HG03565 (cell line): Measurements from ENCODE around the gene PIEZO1.

Source experiments
- ATAC-seq: cut with Tn5 transposase; IDR thresholded peaks from one replicate; pipeline ENCODE4 v1.9.1; 2021; ENCODE audit warnings: mild to moderate bottlenecking, moderate library complexity; ENCODE audit not compliant: unreplicated experiment

PIEZO1 gene

GRCh38 chr16:88770461-88771293, 14.3 kb downstream of the PIEZO1 start:
- ATAC-seq, result no peak

- no peak for ATAC-seq
Observed at GRCh38 chr16:88769617-88770460, 15.2 kb downstream of the PIEZO1 start.

DNA sequence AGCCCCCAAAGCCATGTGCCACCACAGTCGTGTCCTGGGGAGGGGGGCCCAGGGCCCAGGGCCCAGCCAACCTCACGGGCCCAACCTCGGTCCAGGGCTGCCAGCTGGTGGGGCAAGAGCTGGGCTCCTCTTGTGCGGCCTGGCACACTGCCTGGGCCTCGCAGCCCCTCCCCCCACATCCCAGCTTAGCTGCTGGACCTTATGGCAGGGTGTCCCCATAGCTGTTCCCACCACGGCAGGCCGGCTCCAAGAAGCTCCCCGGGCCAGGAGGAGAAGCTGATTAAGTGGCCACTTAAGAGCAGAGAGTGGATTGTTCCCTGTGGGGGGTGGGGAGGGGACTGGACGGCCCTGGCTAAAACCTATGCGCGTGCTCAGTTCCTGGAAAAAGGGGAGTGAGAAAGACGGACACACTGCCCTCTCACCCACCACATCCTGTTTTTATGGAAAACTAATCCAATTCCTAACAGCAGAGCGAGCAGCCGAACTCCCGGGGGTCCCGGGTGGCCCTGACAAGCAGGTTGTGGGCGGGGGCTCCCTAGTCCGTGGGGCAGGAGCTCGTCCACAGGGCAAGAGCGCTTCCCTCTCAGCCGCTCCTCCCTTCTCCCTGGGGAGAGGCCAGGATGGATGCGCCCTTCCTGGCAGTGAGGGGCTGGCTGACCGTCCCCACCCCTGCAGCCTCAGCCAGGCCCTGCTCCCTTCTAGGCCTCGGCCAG, 16.8 kb downstream of the PIEZO1 start:
- ATAC-seq, result no peak

DNA sequence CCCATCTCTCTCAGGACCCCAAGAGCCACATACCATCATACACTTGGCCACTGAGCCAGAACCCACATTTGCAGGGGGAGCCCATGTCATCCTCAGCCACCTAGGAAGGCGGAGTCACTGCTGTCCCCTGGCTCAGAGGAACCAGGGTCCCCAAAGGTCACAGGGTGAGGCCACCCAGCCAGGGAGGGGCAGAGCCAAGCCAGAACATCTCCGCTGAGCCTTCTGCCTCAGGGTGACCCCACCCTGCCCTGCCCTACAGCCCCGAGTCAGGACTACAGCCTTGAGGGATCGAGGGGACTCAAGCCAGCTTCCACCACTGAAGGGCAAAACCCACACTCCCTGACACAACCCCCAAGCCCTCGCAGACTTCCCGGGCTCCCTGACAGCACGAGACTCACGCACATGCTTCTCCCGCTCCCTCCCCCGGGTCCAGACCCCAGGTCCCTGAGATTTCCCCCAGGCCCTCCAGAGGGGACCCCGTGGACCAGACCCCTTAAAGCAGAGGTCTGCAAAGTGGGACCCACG, 17.4 kb downstream of the PIEZO1 start:
- ATAC-seq, result no peak

- no peak for ATAC-seq
Observed at GRCh38 chr16:88766975-88767374, 18.0 kb downstream of the PIEZO1 start.

- ATAC-seq, result no peak
Observed at GRCh38 chr16:88764913-88765349, 20.1 kb downstream of the PIEZO1 start.

GRCh38 chr16:88764080-88764479, 20.9 kb downstream of the PIEZO1 start:
- ATAC-seq, result no peak

DNA sequence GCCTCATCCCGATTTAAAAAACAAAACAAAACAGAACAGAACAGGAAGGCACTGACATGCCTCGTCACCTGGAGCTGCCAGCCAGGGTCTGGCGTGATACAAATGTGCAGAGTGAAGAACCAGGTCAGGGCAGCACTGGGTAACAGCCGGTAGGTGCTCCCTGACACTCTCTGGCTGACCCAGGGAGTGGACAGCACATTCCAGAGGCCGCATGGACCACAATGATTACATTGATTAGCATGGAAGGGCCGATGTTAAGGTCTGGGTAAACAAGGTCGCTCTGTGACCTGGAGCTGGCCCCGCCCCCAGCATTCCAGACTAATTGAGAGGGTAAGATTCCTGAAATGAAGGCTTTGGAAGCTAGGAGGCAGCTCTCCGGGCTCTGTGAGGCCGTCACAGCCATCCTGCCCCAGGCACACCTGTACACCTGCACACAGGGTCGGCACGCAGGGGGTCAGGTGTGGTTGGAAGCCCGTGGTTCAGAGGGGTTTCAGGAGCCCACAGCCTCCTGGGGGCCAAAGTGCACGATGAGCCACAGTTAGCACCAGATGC, 21.4 kb downstream of the PIEZO1 start:
- ATAC-seq, result no peak

DNA sequence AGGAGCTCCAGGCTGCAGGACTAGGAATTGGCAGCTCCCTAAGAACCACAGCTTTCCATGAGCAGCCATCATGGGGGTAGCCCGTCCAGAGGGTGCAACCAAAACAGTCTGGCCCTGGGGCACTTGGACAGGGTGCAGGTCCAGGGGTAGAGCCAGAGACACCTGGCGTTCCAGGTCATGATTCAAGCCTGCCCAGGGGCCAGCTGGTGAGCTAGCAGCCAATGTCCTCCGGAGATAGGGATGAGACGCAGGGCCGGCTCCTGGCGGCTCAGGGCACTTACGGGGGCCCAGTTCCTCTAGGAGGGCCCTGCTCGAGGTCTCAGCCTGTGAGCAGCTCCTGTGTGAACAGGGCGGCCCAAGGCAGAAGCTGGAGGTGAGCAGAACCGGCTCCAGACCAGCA, 22.1 kb downstream of the PIEZO1 start:
- no peak for ATAC-seq

DNA sequence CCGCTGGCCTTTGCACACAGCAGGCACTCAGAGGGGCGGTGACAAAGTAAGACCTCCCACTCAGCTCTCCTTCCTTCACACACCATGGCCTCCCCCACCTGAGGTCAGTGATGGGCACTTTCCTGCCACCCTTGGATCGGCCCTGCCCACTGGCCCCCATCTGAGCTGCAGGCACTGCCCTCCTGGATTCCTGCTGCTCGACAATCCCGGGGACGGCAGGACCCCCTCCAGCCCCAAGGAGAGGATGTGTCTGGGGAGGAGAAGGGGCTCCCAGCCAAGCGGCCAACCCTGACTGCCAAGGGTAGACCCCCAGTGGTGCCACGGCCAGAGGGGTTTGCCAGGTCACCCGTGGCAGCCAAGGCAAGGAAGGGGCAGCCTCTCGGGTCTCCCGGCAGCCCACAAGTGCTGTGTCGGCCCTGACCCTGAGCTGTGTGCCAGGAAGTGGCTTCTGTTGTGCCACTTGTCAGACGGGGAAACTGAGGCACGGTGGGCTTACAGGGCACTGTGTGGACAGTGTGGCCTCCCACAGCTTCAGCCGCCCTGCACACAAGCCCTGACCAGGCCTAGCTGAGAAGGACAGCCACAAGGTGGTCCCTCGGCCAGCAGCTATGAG, 22.7 kb downstream of the PIEZO1 start:
- ATAC-seq, result no peak

GRCh38 chr16:88761830-88762229, 23.2 kb downstream of the PIEZO1 start:
- ATAC-seq, result no peak

DNA sequence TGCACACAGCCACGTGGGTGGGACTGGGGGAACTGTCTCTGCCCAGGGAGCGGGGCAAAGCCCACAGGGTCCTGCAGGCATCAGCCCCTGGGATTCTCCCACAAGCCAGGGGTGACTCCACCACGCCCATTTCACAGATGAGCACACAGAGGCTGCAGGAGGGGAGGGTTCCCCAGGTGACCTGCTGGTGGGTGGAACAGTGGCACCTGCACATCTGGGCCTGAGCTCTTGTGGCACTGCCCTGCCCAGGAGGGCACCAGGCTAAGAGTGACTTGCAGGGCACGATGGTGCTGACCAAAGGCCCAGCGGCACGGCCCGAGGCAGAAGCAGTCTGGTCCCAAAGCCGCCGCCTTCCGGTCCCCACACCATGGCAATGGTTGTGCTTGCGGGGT, 23.9 kb downstream of the PIEZO1 start:
- ATAC-seq, result no peak

- no peak for ATAC-seq
Observed at GRCh38 chr16:88760424-88761142, 24.4 kb downstream of the PIEZO1 start.

DNA sequence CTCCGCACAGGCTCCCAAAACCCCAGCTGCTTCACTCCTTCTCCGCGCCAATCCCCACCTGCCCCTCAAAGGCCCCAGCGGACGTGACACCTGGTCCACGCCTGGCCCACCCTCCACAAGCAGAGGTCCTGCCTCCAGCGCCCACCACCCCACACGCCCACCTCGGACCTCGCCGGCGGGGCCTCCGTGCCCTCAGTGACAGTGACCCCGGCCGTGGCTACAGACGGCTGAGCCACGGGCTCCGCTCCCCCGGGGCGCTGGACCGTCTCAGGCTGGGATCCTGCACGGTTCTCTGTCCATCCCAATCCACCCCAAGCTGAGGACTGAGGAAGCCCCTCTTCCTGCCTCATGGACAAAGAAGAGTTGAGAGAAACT, 25.1 kb downstream of the PIEZO1 start:
- ATAC-seq, result no peak

- no peak for ATAC-seq
Observed at GRCh38 chr16:88759245-88759975, 25.6 kb downstream of the PIEZO1 start.

DNA sequence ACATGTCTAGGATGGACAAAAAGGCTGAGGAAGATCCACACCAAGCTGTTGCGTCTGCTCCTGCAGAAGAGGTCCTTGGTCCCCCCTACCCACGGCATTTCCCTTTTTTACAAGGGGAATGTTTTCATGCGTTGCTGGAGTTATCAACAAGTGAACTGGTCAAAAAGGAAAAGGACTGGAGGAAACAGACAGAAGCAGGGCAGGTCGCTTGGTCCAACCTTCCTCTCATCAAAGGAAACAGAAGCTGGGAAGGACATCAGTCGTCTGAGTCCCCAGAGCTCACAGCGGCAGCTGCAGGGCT, 26.1 kb downstream of the PIEZO1 start:
- ATAC-seq, result no peak

- ATAC-seq, result no peak
Observed at GRCh38 chr16:88758227-88758943, 26.6 kb downstream of the PIEZO1 start.

DNA sequence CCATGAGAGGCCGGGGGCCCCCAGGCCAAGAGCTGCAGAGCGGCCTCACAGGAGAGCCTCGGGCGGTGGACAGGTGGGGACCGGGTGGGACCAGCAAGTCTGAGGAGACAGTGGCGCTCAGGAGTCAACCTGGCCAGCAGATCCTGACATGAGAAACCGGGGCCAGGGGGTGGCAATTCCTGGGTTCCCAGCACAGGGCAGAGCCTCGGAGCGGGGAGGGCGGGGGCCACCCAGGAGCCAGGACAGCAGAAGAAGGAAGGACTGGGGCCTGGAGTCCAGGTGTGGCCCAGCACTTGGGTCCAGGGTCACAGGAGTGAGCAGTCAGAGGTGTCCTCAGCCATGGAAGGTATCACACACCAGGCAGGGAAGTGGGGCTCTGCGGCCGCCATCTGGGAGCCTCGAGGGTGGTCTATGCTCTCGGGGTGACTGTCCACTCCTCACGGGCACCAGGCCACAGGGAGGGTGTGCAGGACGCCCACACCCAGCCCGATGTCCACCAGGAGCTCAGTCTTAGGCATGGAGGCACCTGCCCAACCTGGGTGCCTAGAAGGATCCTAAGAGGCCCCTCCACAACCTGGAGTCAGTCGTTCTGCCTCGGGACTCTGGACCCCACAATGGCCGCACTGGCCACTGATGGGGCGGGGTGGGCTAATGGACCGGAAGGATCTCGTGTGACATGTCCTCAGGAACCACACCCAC, 29.1 kb downstream of the PIEZO1 start:
- no peak for ATAC-seq
